ENCODE data around the gene PITPNM1.

GRCh38 chr11:67521924-67522323, 16.8 kb upstream of the PITPNM1 start:
- no peak for TF ChIP-seq POLR2AphosphoS5 (IDR thresholded peaks at IDR 0.05; ENCODE audit: borderline replicate concordance, low read depth, low read length)
- TF ChIP-seq EZH2 (IDR thresholded peaks at IDR 0.05), result no peak
- TF ChIP-seq FOXP2 (optimal IDR thresholded peaks at IDR 0.05; ENCODE audit: control extremely low read depth, extremely low read length, insufficient read depth), result no peak

Data from SK-N-MC (cell line).